OCI-LY7 (cell line): Measurements from ENCODE around the gene ITGB2. TPM values are rescaled to one million over a fixed set of nuclear protein-coding genes. Genes with fewer than 3 reads are reported as not detected.

Source experiments
- BruUV-seq: library from RNA; stranded (reverse); fragments of 400-500 nt; replicated peaks from 2 replicates; lab custom pipeline; 2021; lab: Mats Ljungman, UMichigan
- CTCF ChIA-PET: fragments of 300-600 bp; sonication (Branson Sonifier 250); formaldehyde crosslinking; loops from one replicate; lab custom pipeline; 2022; ENCODE audit warnings: antibody characterized with exemption; ENCODE audit not compliant: unreplicated experiment; lab: Charles Lee
- POLR2A ChIA-PET: fragments of 300-600 bp; sonication (Branson Sonifier 250); formaldehyde crosslinking; loops from one replicate; lab custom pipeline; 2022; ENCODE audit warnings: antibody characterized with exemption; lab: Charles Lee
- DNase-seq: peaks from one replicate; pipeline ENCODE4 v3.0.0-alpha.2; 2015; ENCODE audit warnings: low spot score
- H2AFZ ChIP-seq: fragments of 200-600 bp; sonication (generic), shearing (Covaris generic); 2 replicates; pipeline ENCODE4 v1.6.1; 2014; ENCODE audit warnings: mild to moderate bottlenecking, antibody characterized with exemption, low read length, moderate library complexity
- H3K27ac ChIP-seq: fragments of 200-600 bp; sonication (generic); 2 replicates; pipeline ENCODE4 v1.5.1; 2014; ENCODE audit warnings: mixed run types, low read depth, mild to moderate bottlenecking, moderate library complexity, low read length, inconsistent platforms; ENCODE audit not compliant: poor library complexity, severe bottlenecking
- H3K36me3 ChIP-seq: fragments of 200-600 bp; sonication (generic); 2 replicates; pipeline ENCODE4 v1.6.1; 2014; ENCODE audit warnings: mild to moderate bottlenecking, antibody characterized with exemption, low read length, moderate library complexity, mixed read lengths; ENCODE audit not compliant: insufficient read depth
- H3K4me1 ChIP-seq: fragments of 200-600 bp; sonication (generic); 2 replicates; pipeline ENCODE4 v1.5.1; 2014; ENCODE audit warnings: mild to moderate bottlenecking, low read length; ENCODE audit not compliant: insufficient read depth, poor library complexity, severe bottlenecking
- H3K4me2 ChIP-seq: fragments of 200-600 bp; sonication (generic); 2 replicates; pipeline ENCODE4 v1.6.1; 2014; ENCODE audit warnings: mild to moderate bottlenecking, low read length
- H3K4me3 ChIP-seq: fragments of 200-600 bp; sonication (generic); 2 replicates; pipeline ENCODE4 v1.5.1; 2014; ENCODE audit warnings: mild to moderate bottlenecking, low read depth, low read length; ENCODE audit not compliant: poor library complexity, severe bottlenecking
- H3K79me2 ChIP-seq: fragments of 200-600 bp; sonication (generic); 2 replicates; pipeline ENCODE4 v1.6.1; 2016; ENCODE audit warnings: low read depth, mild to moderate bottlenecking, low read length, moderate library complexity, mixed read lengths; ENCODE audit not compliant: insufficient read depth
- H3K9me2 ChIP-seq: fragments of 200-600 bp; sonication (generic); 2 replicates; pipeline ENCODE4 v1.6.1; 2016; ENCODE audit warnings: mild to moderate bottlenecking, low read length, mixed read lengths; ENCODE audit not compliant: insufficient read depth
- H3K9me3 ChIP-seq: fragments of 200-600 bp; sonication (generic); 2 replicates; pipeline ENCODE4 v1.6.1; 2014; ENCODE audit warnings: mild to moderate bottlenecking, mixed run types, low read length, mixed read lengths
- H4K20me1 ChIP-seq: fragments of 200-600 bp; sonication (generic); 2 replicates; pipeline ENCODE4 v1.6.1; 2014; ENCODE audit warnings: mild to moderate bottlenecking, antibody characterized with exemption, low read length, moderate library complexity, mixed read lengths; ENCODE audit not compliant: insufficient read depth
- CTCF ChIP-seq: fragments of 200-600 bp; sonication (generic); conservative IDR thresholded peaks from 2 replicates; pipeline ENCODE4 v1.5.1; 2014; ENCODE audit warnings: mild to moderate bottlenecking, antibody characterized with exemption, low read length, moderate library complexity, mixed read lengths
- EZH2phosphoT487 ChIP-seq: fragments of 200-600 bp; sonication (generic); IDR thresholded peaks from 2 replicates; pipeline ENCODE4 v1.6.1; 2018; ENCODE audit warnings: low read depth, borderline replicate concordance, mild to moderate bottlenecking, mixed run types, antibody characterized with exemption, low read length, moderate library complexity, mixed read lengths
- intact Hi-C: fragments of 100-400 bp; cut with micrococcal nuclease; formaldehyde crosslinking; loops from one replicate; pipeline ENCODE4 v1.10.0; 2022; ENCODE audit not compliant: unreplicated experiment
- total RNA-seq, 2 experiments: library from RNA; depleted of rRNA in 1 of 2; stranded (reverse); fragments of >200 nt in 1 of 2; shearing (Covaris generic) in 1 of 2; gene quantifications; 2 replicates each; pipeline ENCODE4 v1.2.3, GENCODE V29; 2014 to 2022

The ITGB2 gene
- total RNA-seq, 2 experiments from 2014 or later = 11.6 to 78.9 TPM

DNA sequence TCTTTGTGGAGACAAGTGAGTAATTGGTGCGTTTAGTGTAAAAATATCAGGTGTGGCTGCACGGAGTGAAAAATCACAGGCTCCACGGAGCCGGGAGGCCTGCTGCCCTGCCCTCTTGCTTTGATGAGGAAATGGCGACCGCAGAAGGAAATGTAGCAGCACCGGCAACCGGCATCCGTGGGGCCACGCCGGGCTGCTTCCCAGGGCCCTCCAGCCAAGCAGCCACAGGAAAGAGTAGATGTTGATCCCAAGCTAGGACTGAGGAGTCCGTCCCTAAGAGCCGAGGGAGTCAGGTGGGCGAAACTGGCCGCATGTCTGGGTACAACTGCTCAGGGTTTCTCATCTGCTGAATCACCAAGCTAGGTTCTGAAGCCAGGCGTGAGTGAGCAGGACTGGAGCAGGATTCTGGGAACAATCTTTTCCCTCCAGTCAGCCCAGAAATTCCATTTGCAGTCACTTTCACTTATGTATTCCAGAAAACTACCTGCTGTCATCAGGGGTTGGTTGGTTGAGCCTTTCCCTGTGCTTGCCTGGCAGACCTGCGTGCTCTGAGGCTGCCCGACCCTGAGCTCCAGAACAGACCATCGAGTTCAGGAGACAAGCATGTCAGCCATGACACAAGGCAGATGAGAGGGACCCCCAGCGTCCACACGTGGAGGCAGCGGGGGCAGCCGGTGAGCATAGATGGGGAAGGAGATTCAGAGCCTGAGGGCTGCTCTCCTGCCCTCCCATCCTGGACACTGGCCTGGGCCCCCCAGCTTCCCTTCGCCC is 5.8 kb upstream of the ITGB2 start:
- peak overlapping the region; percentile 68 for H3K4me2 ChIP-seq
- H3K9me2 ChIP-seq = no peaks in the 10 kb centered on the region
- no peak overlapping the region for H2AFZ ChIP-seq
- peaks cover 45% of the 10 kb centered on the region for H3K4me1 ChIP-seq
- ChIA-PET POLR2A (interaction anchor here (1.1 kb wide), 1 partner anchor 1396 kb away, joined by 5 read pairs; no protein-coding TSS in a partner anchor), CTCF (no interaction called here)
- H3K27ac ChIP-seq = no peak overlapping the region
- no peaks in the 10 kb centered on the region for H4K20me1 ChIP-seq
- H3K79me2 ChIP-seq = no peaks in the 10 kb centered on the region
- DNase-seq = no peak
- intact Hi-C loops = no loop called here
- no peaks in the 10 kb centered on the region for H3K36me3 ChIP-seq
- no TSS peak for BruUV-seq
- TF ChIP-seq EZH2phosphoT487 = no peak
- 0 out of 2 replicates have a peak, but pooled peaks have one; percentile 15 for TF ChIP-seq CTCF
- H3K4me3 ChIP-seq = no peak overlapping the region
- H3K9me3 ChIP-seq = no peaks in the 10 kb centered on the region

- no TSS peak for BruUV-seq
- Histone ChIP-seq H3K9me2 (no peaks in the 10 kb centered on the region), H3K4me2 (no peak overlapping the region), H2AFZ (no peak overlapping the region), H3K36me3 (no peaks in the 10 kb centered on the region), H3K27ac (no peak overlapping the region), H3K79me2 (no peaks in the 10 kb centered on the region), H3K9me3 (no peaks in the 10 kb centered on the region), H3K4me3 (no peak overlapping the region), H3K4me1 (peaks cover 39% of the 10 kb centered on the region), H4K20me1 (no peaks in the 10 kb centered on the region)
- DNase-seq = no peak
- intact Hi-C loops = no loop called here
- POLR2A ChIA-PET = no interaction called here
- CTCF ChIA-PET = no interaction called here
- TF ChIP-seq EZH2phosphoT487 (no peak), CTCF (no peak)
These were observed 4.7 kb upstream of the ITGB2 start for GRCh38 chr21:44925378-44925755.
